ENCODE measurements around the gene LSM4.

Gene LSM4

GRCh38 chr19:18348171-18348570, 25.3 kb upstream of the LSM4 start:
- no peak overlapping the region for H3K4me2 ChIP-seq (ENCODE audit: low read depth, low read length, poor library complexity, severe bottlenecking)
- no peaks in the 10 kb centered on the region for H3K9me3 ChIP-seq (ENCODE audit: insufficient read depth, low read length)
- no peaks in the 10 kb centered on the region for H3K36me3 ChIP-seq (ENCODE audit: low read length)
- H3F3A ChIP-seq (ENCODE audit: insufficient read depth), result no peaks in the 10 kb centered on the region
- H2AFZ ChIP-seq (ENCODE audit: low read depth, low read length, severe bottlenecking), result no peak overlapping the region
- H4K20me1 ChIP-seq (ENCODE audit: low read depth, low read length), result no peaks in the 10 kb centered on the region
- H3K4me3 ChIP-seq (ENCODE audit: insufficient read depth, low read length, poor library complexity, severe bottlenecking), result no peak overlapping the region
- TF ChIP-seq EZH2phosphoT487 (conservative IDR thresholded peaks at IDR 0.05; ENCODE audit: low read length) (no peak), CTCF (IDR thresholded peaks at IDR 0.05; ENCODE audit: insufficient read depth, low read length, poor library complexity, severe bottlenecking) (no peak)
- no peaks in the 10 kb centered on the region for H3K9me2 ChIP-seq (replicated peaks; ENCODE audit: insufficient read depth, low read length)
- no peak overlapping the region for H3K9ac ChIP-seq (ENCODE audit: low read length)
- H3K27ac ChIP-seq (ENCODE audit: low read depth, low read length), result no peak overlapping the region
- no peaks in the 10 kb centered on the region for H3K79me2 ChIP-seq (ENCODE audit: insufficient read depth, low read length)
- no peaks in the 10 kb centered on the region for H3K27me3 ChIP-seq (ENCODE audit: low read length)

- Histone ChIP-seq H3K4me3 (ENCODE audit: insufficient read depth, low read length, poor library complexity, severe bottlenecking) (no peak overlapping the region), H3K4me2 (ENCODE audit: low read depth, low read length, poor library complexity, severe bottlenecking) (no peak overlapping the region), H2AFZ (ENCODE audit: low read depth, low read length, severe bottlenecking) (no peak overlapping the region), H4K20me1 (ENCODE audit: low read depth, low read length) (no peaks in the 10 kb centered on the region), H3K36me3 (ENCODE audit: low read length) (no peaks in the 10 kb centered on the region), H3K9ac (ENCODE audit: low read length) (no peak overlapping the region), H3K27ac (ENCODE audit: low read depth, low read length) (no peak overlapping the region), H3K27me3 (ENCODE audit: low read length) (no peaks in the 10 kb centered on the region), H3K9me2 (replicated peaks; ENCODE audit: insufficient read depth, low read length) (no peaks in the 10 kb centered on the region), H3F3A (ENCODE audit: insufficient read depth) (no peaks in the 10 kb centered on the region), H3K9me3 (ENCODE audit: insufficient read depth, low read length) (no peaks in the 10 kb centered on the region), H3K79me2 (ENCODE audit: insufficient read depth, low read length) (peaks cover 5% of the 10 kb centered on the region; the same call in 1 of the 2 replicates)
- TF ChIP-seq EZH2phosphoT487 (conservative IDR thresholded peaks at IDR 0.05; ENCODE audit: low read length), result no peak
- no peak for TF ChIP-seq CTCF (IDR thresholded peaks at IDR 0.05; ENCODE audit: insufficient read depth, low read length, poor library complexity, severe bottlenecking)
Measured at GRCh38 chr19:18346091-18346490, 23.2 kb upstream of the LSM4 start.

- TF ChIP-seq CTCF (IDR thresholded peaks at IDR 0.05; ENCODE audit: insufficient read depth, low read length, poor library complexity, severe bottlenecking) (no peak), EZH2phosphoT487 (conservative IDR thresholded peaks at IDR 0.05; ENCODE audit: low read length) (no peak)
- Histone ChIP-seq H2AFZ (ENCODE audit: low read depth, low read length, severe bottlenecking) (no peak overlapping the region), H4K20me1 (ENCODE audit: low read depth, low read length) (no peaks in the 10 kb centered on the region), H3K4me2 (ENCODE audit: low read depth, low read length, poor library complexity, severe bottlenecking) (no peak overlapping the region), H3K79me2 (ENCODE audit: insufficient read depth, low read length) (peaks cover 5% of the 10 kb centered on the region; the same call in 1 of the 2 replicates), H3K9ac (ENCODE audit: low read length) (no peak overlapping the region), H3K27ac (ENCODE audit: low read depth, low read length) (no peak overlapping the region), H3K27me3 (ENCODE audit: low read length) (no peaks in the 10 kb centered on the region), H3K36me3 (ENCODE audit: low read length) (no peaks in the 10 kb centered on the region), H3K9me3 (ENCODE audit: insufficient read depth, low read length) (no peaks in the 10 kb centered on the region), H3K4me3 (ENCODE audit: insufficient read depth, low read length, poor library complexity, severe bottlenecking) (no peak overlapping the region), H3K9me2 (replicated peaks; ENCODE audit: insufficient read depth, low read length) (no peaks in the 10 kb centered on the region), H3F3A (ENCODE audit: insufficient read depth) (no peaks in the 10 kb centered on the region)
Measured at GRCh38 chr19:18345296-18345695, 22.4 kb upstream of the LSM4 start.
